ENCODE data around the gene EML6.

GRCh38 chr2:54966837-54967236 lies 243.4 kb downstream of the EML6 start:
- TF ChIP-seq POLR2AphosphoS5 (IDR thresholded peaks at IDR 0.05; ENCODE audit: low read depth, low read length), result no peak
- TF ChIP-seq REST (IDR thresholded peaks at IDR 0.05; ENCODE audit: insufficient read depth in 1 of 2, low read depth in 2 of 2, low read length in 2 of 2), result no peak
- no peak for TF ChIP-seq TAF1 (IDR thresholded peaks at IDR 0.05; ENCODE audit: borderline replicate concordance, insufficient read depth, low read length)
- no peak for TF ChIP-seq SIN3A (IDR thresholded peaks at IDR 0.05; ENCODE audit: borderline replicate concordance, insufficient read depth, low read length)
- no peak for TF ChIP-seq FOXP2 (optimal IDR thresholded peaks at IDR 0.05; ENCODE audit: borderline replicate concordance, extremely low read depth, extremely low read length, insufficient read depth)
